Fibroblast of pulmonary artery (primary cell): ENCODE data around the gene SMIM41.

Experiments
- DNase-seq: peaks from one replicate; pipeline ENCODE4 v3.0.0-alpha.2; 2010; ENCODE audit warnings: low read depth
- H3K4me3 ChIP-seq: replicated peaks from 2 replicates; pipeline ENCODE4 v1.5.1; 2011; ENCODE audit warnings: low read depth, mild to moderate bottlenecking, control low read depth, low read length, moderate library complexity
- CTCF ChIP-seq: IDR thresholded peaks from 2 replicates; pipeline ENCODE4 v1.5.1; 2011; ENCODE audit warnings: mild to moderate bottlenecking, control low read depth, low read length, inconsistent platforms; ENCODE audit errors: missing control alignments

SMIM41 gene

GRCh38 chr12:52079576-52080402, at the start of gene SMIM41:
SMIM41 (plus strand) TSS chr12:52079704; CDS start chr12:52079780, 76 bp downstream.
- TF ChIP-seq CTCF: no peak
- DNase-seq: no peak
- no peak within 1 kb of the TSS for H3K4me3 ChIP-seq

- H3K4me3 ChIP-seq: peak overlapping the region; percentile 52
- DNase-seq: peak; percentile 86
- TF ChIP-seq CTCF: no peak
These were observed 47.1 kb upstream of the SMIM41 start for GRCh38 chr12:52032446-52032803.

DNA sequence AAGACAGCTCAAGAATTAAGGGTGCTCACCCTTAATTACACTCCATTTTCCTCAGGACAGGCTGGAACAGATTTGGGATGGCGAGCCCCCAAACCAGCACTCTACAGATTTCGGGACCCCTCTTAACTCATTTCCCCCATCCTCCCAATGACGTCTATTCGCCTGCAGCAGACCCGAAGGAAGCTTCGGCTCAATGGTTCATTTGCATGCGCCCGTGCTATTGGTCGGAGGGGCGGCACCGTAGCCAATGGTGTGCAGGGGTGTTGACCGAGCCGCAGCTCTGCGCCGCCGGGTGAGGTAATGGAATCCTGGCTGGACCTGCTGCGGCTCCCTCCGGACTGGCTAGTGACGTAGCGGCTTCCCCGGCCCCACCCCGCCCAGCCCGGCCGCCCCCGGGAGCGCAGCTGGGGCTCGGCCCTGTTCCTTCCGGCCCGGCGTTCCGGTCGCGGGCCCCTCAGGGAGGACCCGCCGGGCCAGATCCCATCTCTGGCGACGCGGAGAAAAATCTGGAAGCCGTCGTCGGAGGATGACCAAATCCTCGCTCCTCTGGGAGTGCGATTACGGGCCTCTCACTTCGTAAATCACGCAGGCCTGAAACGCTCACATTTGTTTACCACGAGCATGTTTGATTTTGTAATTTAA, 46.6 kb upstream of the SMIM41 start:
- H3K4me3 ChIP-seq: peak overlapping the region; percentile 52
- no peak for TF ChIP-seq CTCF
- peak; percentile 98 for DNase-seq

DNA sequence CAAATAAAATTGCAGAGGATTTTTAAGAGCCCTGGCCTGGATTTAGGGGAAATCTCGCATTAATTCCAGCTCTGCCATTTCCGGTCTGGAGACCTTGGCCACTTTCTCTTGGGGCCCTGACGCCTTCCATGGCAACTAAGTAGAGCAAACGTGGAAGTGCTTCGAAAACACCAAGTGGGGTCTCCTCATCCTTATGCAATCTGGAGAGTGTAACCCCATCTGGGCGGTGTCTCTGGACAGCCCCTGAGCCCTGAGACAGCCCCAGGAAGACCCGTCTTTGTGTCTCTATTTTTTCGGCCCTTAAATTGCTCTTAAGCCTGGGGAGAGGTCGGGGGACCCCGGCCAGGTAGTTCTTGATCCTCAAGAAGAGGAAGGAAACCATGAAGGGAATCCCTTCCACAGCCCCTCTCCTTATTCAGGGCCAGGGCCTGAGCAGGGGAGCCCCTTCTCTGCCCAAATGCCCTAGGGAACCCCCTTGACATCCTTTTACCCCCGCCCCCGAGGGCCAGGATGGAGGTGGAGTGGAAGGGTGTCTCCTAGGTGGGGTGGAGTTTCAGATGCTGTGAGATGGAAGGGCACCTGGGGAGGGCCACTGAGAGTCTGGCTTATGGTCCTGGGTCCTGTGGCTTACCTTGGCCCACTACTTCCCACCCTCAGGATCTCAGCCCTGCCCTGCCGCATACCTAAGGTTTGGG, 45.9 kb upstream of the SMIM41 start:
- H3K4me3 ChIP-seq: peak overlapping the region; percentile 40
- TF ChIP-seq CTCF: no peak
- no peak for DNase-seq

DNA sequence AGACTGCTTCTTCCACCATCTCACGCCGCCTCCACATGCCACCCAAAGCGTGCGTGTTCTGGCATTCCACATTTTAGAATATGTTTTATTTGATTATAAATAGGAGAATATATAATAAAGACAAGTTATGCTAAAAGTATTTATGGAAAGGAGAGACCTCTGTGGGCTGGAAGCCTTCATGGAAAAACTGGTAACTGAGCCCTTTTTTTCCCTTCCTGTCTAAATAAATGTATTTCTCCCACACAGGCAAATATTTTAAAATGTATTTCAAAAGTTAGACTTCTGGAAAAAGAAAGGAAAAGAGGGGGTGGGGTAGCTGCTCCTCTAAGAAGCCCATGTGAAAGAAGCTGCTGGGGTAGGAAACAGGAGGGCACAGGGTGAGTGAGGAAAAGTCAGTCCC, 44.3 kb upstream of the SMIM41 start:
- TF ChIP-seq CTCF: no peak
- DNase-seq: no peak
- H3K4me3 ChIP-seq: no peak overlapping the region

DNA sequence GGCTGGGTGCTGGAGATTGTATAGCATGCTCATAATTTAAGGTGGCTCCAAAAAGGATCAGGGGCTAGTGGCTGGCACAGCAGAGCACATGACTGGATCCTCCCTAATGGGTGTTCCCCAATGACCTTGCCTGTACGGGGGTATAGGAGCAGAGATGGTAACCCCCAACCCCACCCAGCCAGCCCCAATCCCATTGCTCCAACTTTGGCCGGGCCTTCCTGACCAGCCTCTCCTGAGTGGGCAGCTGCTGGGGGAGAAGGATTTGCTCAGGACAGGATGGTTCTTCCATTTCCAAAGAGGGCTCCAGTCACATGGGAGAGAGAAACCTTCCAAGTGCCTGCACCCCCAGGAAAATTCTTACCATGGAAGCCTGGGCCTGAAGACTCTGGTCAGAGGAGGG, 43.6 kb upstream of the SMIM41 start:
- TF ChIP-seq CTCF: no peak
- no peak overlapping the region for H3K4me3 ChIP-seq
- DNase-seq: no peak
